Esophagus muscularis mucosa (tissue), 4 donors: ENCODE measurements around the gene DACH1. TPM values are rescaled to one million over a fixed set of nuclear protein-coding genes. Genes with fewer than 3 reads are reported as not detected.

Source experiments
- DNase-seq: peaks from one replicate; pipeline ENCODE4 v3.0.0-alpha.2; 2017; ENCODE audit errors: extremely low spot score
- H3K27ac ChIP-seq, 4 donors: fragments of 200-600 bp; sonication (generic); replicated peaks in 1 of 4; 1 replicate in 3 of 4; 2 replicates in 1 of 4; pipeline ENCODE4 v1.5.1; 2016 to 2019; ENCODE audit warnings: mild to moderate bottlenecking in 1 of 4
- H3K27me3 ChIP-seq, 4 donors: fragments of 200-600 bp; sonication (generic); one replicate each; pipeline versions ENCODE4 v1.5.1 to v1.6.0; 2016 to 2019
- H3K36me3 ChIP-seq, 4 donors: fragments of 200-600 bp; sonication (generic); one replicate each; pipeline ENCODE4 v1.5.1; 2016 to 2019
- H3K4me1 ChIP-seq, 4 donors: fragments of 200-600 bp; sonication (generic); one replicate each; pipeline ENCODE4 v1.5.1; 2016 to 2019
- H3K4me3 ChIP-seq, 4 donors: fragments of 200-600 bp; sonication (generic); 1 replicate in 2 of 4; 2 replicates in 2 of 4; pipeline ENCODE4 v1.5.1; 2016 to 2019; ENCODE audit warnings: mild to moderate bottlenecking in 4 of 4, moderate library complexity in 1 of 4
- H3K9me3 ChIP-seq, 4 donors: fragments of 200-600 bp; sonication (generic); 1 replicate in 3 of 4; 2 replicates in 1 of 4; pipeline ENCODE4 v1.5.1; 2016 to 2019
- EP300 ChIP-seq: sonication (generic); formaldehyde crosslinking; IDR thresholded peaks from one replicate; pipeline ENCODE4 v1.6.1; 2017; ENCODE audit warnings: antibody characterized with exemption
- POLR2A ChIP-seq: fragments of 450-650 bp; IDR thresholded peaks from one replicate; pipeline ENCODE4 v1.6.1; 2017; ENCODE audit warnings: antibody characterized with exemption, moderate library complexity, mild to moderate bottlenecking, low read depth
- POLR2AphosphoS5 ChIP-seq, 2 donors: sonication (generic); formaldehyde crosslinking; IDR thresholded peaks; one replicate each; pipeline ENCODE4 v1.6.1; 2017; ENCODE audit warnings: antibody characterized with exemption in 2 of 2
- WGBS: methylation state at CpG from one replicate; pipeline ENCODE4 v1.1.5; 2018; 5-methylcytosine and 5-hydroxymethylcytosine counted together
- intact Hi-C: fragments of 100-400 bp; cut with DNase I; formaldehyde crosslinking; loops from one replicate; pipeline ENCODE4 v1.15.1; 2023
- total RNA-seq, 4 donors: library from RNA; depleted of rRNA; stranded (reverse); fragments of >200 nt; gene quantifications; one replicate each; pipeline versions ENCODE4 v1.1.0 to v1.2.1, GENCODE V29; 2016
- TF ChIP-seq, protein P1 (sequence below), 3 experiments: fragments of 200-600 bp in 2 of 3; fragments of 450-650 bp in 1 of 3; sonication (generic) in 2 of 3; IDR thresholded peaks; one replicate each; pipeline ENCODE4 v1.5.1; 2017 to 2019; ENCODE audit warnings: antibody characterized with exemption in 3 of 3, mild to moderate bottlenecking in 2 of 3, moderate library complexity in 1 of 3

The DACH1 gene
- total RNA-seq, 4 donors from 2014 or later, result 1.2 to 2.0 (median 1.5) TPM

DNA sequence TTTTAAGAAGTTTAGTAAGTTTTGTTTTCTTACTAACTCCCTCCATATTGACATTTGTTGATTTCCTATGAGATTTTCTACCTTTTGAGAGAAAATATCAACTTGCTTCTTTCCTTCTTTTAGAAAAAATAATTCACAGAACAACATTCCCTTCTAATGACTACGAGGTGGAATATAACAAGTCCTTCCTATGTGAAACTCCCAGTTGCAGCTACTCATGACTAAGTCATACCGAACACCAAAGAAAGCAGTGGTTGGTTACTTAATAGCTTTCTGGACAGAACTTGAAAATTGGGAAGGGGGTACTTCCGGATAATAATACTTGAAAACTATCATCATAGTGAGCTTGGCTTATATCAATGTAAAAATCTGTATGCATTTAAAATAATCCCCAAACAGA lies 144.8 kb downstream of the DACH1 start:
- no peaks in the 10 kb centered on the region for H3K36me3 ChIP-seq
- 83% methylated on average over 3 of the region's 3 CpGs for WGBS
- no peak overlapping the region for H3K4me3 ChIP-seq
- H3K4me1 ChIP-seq, result no peaks in the 10 kb centered on the region
- DNase-seq, result no peak
- intact Hi-C loops, result no loop called here
- TF ChIP-seq, protein P1, sequence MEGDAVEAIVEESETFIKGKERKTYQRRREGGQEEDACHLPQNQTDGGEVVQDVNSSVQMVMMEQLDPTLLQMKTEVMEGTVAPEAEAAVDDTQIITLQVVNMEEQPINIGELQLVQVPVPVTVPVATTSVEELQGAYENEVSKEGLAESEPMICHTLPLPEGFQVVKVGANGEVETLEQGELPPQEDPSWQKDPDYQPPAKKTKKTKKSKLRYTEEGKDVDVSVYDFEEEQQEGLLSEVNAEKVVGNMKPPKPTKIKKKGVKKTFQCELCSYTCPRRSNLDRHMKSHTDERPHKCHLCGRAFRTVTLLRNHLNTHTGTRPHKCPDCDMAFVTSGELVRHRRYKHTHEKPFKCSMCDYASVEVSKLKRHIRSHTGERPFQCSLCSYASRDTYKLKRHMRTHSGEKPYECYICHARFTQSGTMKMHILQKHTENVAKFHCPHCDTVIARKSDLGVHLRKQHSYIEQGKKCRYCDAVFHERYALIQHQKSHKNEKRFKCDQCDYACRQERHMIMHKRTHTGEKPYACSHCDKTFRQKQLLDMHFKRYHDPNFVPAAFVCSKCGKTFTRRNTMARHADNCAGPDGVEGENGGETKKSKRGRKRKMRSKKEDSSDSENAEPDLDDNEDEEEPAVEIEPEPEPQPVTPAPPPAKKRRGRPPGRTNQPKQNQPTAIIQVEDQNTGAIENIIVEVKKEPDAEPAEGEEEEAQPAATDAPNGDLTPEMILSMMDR (IDR thresholded peaks at IDR 0.05), result no peak
- TF ChIP-seq POLR2A (no peak), POLR2AphosphoS5 (IDR thresholded peaks at IDR 0.05) (no peak), EP300 (no peak)
- no peaks in the 10 kb centered on the region for H3K27me3 ChIP-seq
- no peak overlapping the region for H3K27ac ChIP-seq
- no peaks in the 10 kb centered on the region for H3K9me3 ChIP-seq

DNA sequence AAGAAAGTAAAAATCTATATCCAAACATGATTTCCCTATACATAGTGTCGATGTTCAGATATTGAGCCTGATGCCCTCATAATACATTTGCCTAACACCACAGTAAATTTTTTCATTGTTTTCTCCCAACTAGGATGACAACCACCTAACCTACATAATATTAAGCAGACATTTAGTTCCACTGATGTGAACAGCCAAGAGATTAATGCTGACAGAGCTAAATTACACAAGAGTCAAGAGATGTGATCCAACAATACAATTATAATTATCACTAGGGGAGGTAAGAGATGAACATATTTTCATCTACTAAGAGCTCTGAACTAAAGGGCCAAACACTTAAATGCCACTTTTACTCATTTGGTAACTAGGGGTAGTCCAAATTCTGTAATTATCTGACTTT lies 145.9 kb downstream of the DACH1 start:
- no peaks in the 10 kb centered on the region for H3K27me3 ChIP-seq
- no peak overlapping the region for H3K4me3 ChIP-seq
- WGBS, result 92% methylated on average over 1 of the region's 1 CpG
- H3K36me3 ChIP-seq, result no peaks in the 10 kb centered on the region
- no peak for DNase-seq
- no peaks in the 10 kb centered on the region for H3K9me3 ChIP-seq
- H3K27ac ChIP-seq, result no peak overlapping the region
- no peaks in the 10 kb centered on the region for H3K4me1 ChIP-seq
- intact Hi-C loops, result no loop called here
- TF ChIP-seq POLR2A (no peak), POLR2AphosphoS5 (IDR thresholded peaks at IDR 0.05) (no peak), EP300 (no peak)
- TF ChIP-seq, protein P1 (IDR thresholded peaks at IDR 0.05), result no peak

DNA sequence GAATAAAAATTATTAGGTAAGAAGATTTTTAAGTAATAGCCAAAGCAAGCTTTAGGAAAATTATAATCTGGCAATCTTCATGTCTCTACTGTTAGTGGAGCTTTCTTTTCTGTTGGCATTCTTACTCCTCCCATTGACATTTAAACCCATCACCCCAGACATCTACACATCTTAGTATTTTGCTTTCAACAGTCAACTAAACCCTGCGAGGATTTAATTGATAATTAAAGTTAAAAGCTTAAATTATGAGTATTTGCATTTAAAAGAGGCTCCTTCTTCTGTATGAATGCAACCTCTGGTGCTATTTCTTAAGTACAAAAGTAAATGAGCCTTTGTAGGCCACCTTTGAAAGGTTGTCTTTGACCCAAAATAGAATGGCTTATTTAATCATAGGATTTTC lies 148.1 kb downstream of the DACH1 start:
- H3K27ac ChIP-seq, result no peak overlapping the region
- intact Hi-C loops, result no loop called here
- H3K4me3 ChIP-seq, result no peak overlapping the region
- no peak for TF ChIP-seq POLR2A
- no peak for TF ChIP-seq EP300
- TF ChIP-seq POLR2AphosphoS5 (IDR thresholded peaks at IDR 0.05), result no peak
- TF ChIP-seq, protein P1 (IDR thresholded peaks at IDR 0.05), result no peak
- no peaks in the 10 kb centered on the region for H3K27me3 ChIP-seq
- no peaks in the 10 kb centered on the region for H3K9me3 ChIP-seq
- H3K36me3 ChIP-seq, result no peaks in the 10 kb centered on the region
- DNase-seq, result no peak
- no peaks in the 10 kb centered on the region for H3K4me1 ChIP-seq
- 85% methylated on average over 1 of the region's 1 CpG for WGBS

DNA sequence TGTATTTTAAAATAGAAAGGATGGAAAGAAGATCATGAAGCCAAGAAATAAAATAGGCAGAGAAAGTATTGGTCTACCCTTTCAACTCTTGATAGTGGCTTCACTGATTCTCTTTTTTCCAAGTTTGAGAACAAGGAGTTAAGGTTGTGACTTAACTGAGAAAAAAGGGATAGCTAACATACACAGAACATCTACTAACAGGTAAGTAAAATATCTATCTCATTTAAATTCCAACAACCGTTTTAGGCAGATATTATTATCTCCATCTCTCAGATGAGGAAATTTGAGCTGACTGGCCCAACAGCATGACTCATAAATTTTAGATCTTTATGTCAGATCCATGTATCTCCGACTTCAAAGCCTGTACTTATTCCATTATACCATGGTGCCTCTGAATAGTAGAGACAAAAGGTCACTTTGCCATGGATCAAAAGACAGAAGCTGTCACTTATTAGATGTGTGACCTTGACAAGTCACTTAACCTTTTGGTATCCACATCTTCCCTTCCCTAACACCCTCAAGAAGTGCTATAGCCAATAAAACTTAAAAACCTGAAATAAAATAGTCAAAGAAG lies 152.1 kb downstream of the DACH1 start:
- intact Hi-C loops, result no loop called here
- Histone ChIP-seq H3K4me3 (no peak overlapping the region), H3K27me3 (no peaks in the 10 kb centered on the region), H3K9me3 (no peaks in the 10 kb centered on the region), H3K36me3 (no peaks in the 10 kb centered on the region), H3K27ac (no peak overlapping the region), H3K4me1 (peaks cover 0 to 12% (median 0%) of the 10 kb centered on the region in 4 donors)
- WGBS, result 56% methylated on average over 2 of the region's 2 CpGs
- no peak for DNase-seq
- TF ChIP-seq POLR2AphosphoS5 (IDR thresholded peaks at IDR 0.05), result no peak
- TF ChIP-seq POLR2A, result no peak
- no peak for TF ChIP-seq EP300
- TF ChIP-seq, protein P1 (IDR thresholded peaks at IDR 0.05), result no peak
